Activated CD8-positive, alpha-beta T cell treated with anti-CD3 and anti-CD28 coated beads for 36 hours (primary cell): ENCODE measurements around the gene ZNF285. TPM values are rescaled to one million over a fixed set of nuclear protein-coding genes. Genes with fewer than 3 reads are reported as not detected.

Experiments used
- total RNA-seq, 2 experiments: library from RNA; stranded (reverse); gene quantifications; one replicate each; pipeline ENCODE4 v1.2.3, GENCODE V29; 2021

The ZNF285 gene
- total RNA-seq, 2 experiments from 2014 or later = 1.7 TPM

Other genes with a start within 250 kb of the ZNF285 start
- 1 to 10 TPM; 5.9 to 6.7 TPM for gene ZNF226, start 236.5 kb downstream of the ZNF285 start, total RNA-seq
- gene ZNF227, start 189.1 kb downstream of the ZNF285 start, total RNA-seq = 10 to 100 TPM; 17.7 to 18.5 TPM
- gene ZNF233, start 141.7 kb downstream of the ZNF285 start, total RNA-seq = under 1 TPM; 0.20 to 0.43 TPM
- gene ZNF235, start 96.6 kb downstream of the ZNF285 start, total RNA-seq = 1 to 10 TPM; 2.7 to 3.6 TPM
- gene ZNF112, start 44.9 kb downstream of the ZNF285 start, total RNA-seq = under 1 TPM in 1 of 2 experiments, not detected in 1; 0.11 TPM
- 1 to 10 TPM; 1.0 to 2.9 TPM for gene ZNF229, start 46.9 kb upstream of the ZNF285 start, total RNA-seq
- 1 to 10 TPM; 8.1 to 8.6 TPM for gene ZNF180, start 98.9 kb upstream of the ZNF285 start, total RNA-seq
- gene CEACAM20, start 128.1 kb upstream of the ZNF285 start, total RNA-seq = not detected
- not detected for gene IGSF23, start 212.0 kb upstream of the ZNF285 start, total RNA-seq
- gene PVR, start 242.3 kb upstream of the ZNF285 start, total RNA-seq = 1 to 10 TPM; 7.4 to 8.3 TPM